Measurements from ENCODE around the gene USF3. TPM values are rescaled to one million over a fixed set of nuclear protein-coding genes. Genes with fewer than 3 reads are reported as not detected.

The USF3 gene
- total and polyA plus RNA-seq, 2 of the 8 experiments (the other 6 are each of a cell fraction or from before 2014, with no cell fraction given) = 9.6 to 18.5 TPM

DNA sequence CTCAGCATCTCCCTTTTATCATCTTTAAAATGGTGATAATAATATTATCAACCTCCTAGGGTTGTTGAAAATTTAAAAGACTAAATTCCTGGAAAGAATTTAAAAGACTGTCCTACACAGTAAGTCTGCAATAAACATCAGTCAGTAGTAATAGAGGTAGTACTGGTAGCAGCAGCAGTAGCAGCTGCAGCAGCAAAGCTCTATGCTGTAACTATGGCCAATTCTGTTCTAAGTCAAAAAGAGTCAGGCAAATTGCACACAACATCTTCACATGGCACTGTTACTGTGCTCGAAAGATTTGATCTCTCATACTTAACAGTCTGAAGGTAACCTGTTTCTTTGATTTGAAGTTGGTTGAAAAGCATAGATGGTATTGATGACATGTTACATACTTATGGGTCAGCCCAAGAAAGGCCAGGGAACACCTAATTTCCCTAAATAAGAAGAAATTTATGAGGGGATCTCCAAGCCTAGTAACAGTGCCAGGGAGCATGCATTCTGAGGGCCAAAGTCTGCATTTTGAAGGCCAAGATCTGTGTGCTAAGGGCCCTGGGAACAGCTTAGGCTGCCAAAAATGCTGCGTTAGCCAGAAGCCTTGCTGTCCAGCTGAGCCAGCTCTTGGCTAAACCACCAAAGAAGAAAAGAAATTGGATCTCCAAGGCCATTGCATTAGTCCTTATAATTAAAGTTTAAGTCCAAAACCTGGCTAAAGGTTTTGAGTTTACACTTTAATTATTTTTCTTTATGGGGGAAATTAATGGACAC, 95.8 kb downstream of the USF3 start:
- Histone ChIP-seq H2BK15ac (ENCODE audit: low read length) (no peak overlapping the region), H3K4me2 (ENCODE audit: insufficient read depth in 1 of 2, low read depth in 2 of 2, low read length in 2 of 2) (no peak overlapping the region), H2AFZ (ENCODE audit: low read length) (no peak overlapping the region), H2BK12ac (ENCODE audit: low read depth, low read length) (no peak overlapping the region), H3K27me3 (replicated peaks in 1 of 4; ENCODE audit: control insufficient read depth in 3 of 4, extremely low read depth in 1 of 4, insufficient read depth in 3 of 4, low read length in 3 of 4) (no peaks in the 10 kb centered on the region), H2BK20ac (ENCODE audit: low read length) (no peak overlapping the region), H3K23ac (ENCODE audit: insufficient read length) (no peak overlapping the region), H3K14ac (ENCODE audit: insufficient read length) (no peak overlapping the region), H3K4me3 (ENCODE audit: extremely low read depth in 1 of 4, insufficient read depth in 2 of 4, low read depth in 3 of 4, low read length in 4 of 4) (no peak overlapping the region), H3K79me2 (ENCODE audit: control insufficient read depth in 1 of 2, insufficient read depth in 2 of 2, low read length in 2 of 2) (no peaks in the 10 kb centered on the region), H3K4me1 (replicated peaks in 1 of 4; ENCODE audit: control insufficient read depth in 3 of 4, insufficient read depth in 4 of 4, low read length in 3 of 4) (peaks cover 0 to 2% (median 0%) of the 10 kb centered on the region in 4 experiments; a peak in 1 of 7 replicates), H2BK5ac (ENCODE audit: low read depth, low read length) (no peak overlapping the region), H4K91ac (replicated peaks; ENCODE audit: insufficient read length, low read length) (no peak overlapping the region), H4K8ac (ENCODE audit: extremely low read depth, insufficient read depth, low read length) (no peak overlapping the region), H3K56ac (replicated peaks; ENCODE audit: insufficient read length, low read depth, low read length) (no peak overlapping the region), H3K18ac (ENCODE audit: extremely low read depth, low read length) (no peak overlapping the region), H4K20me1 (replicated peaks in 1 of 2; ENCODE audit: control insufficient read depth in 1 of 2, insufficient read depth in 2 of 2, low read length in 2 of 2) (no peaks in the 10 kb centered on the region), H3K9ac (replicated peaks in 1 of 4; ENCODE audit: extremely low read depth in 1 of 4, low read depth in 3 of 4, low read length in 3 of 4) (no peak overlapping the region), H3K79me1 (ENCODE audit: low read depth, low read length) (no peaks in the 10 kb centered on the region), H3K36me3 (ENCODE audit: control insufficient read depth in 2 of 4, insufficient read depth in 4 of 4, low read length in 3 of 4) (no peaks in the 10 kb centered on the region), H3K23me2 (ENCODE audit: low read depth, low read length) (no peaks in the 10 kb centered on the region), H2BK120ac (replicated peaks; ENCODE audit: low read depth, low read length) (no peak overlapping the region), H3K9me3 (ENCODE audit: insufficient read depth in 2 of 2, low read depth in 1 of 2, low read length in 1 of 2) (no peaks in the 10 kb centered on the region), H4K5ac (ENCODE audit: insufficient read length, low read depth, low read length) (no peak overlapping the region), H2AK5ac (ENCODE audit: low read depth, low read length) (no peak overlapping the region), H3K4ac (replicated peaks; ENCODE audit: insufficient read length, low read depth, low read length) (no peak overlapping the region), H3K27ac (ENCODE audit: low read depth, low read length) (no peak overlapping the region)
- no peak for DNase-seq (ENCODE audit: low read depth in 1 of 2, low spot score in 2 of 2)
- POLR2A ChIA-PET (ENCODE audit: partially characterized antibody) = no interaction called here
- CTCF ChIA-PET (ENCODE audit: partially characterized antibody) = interaction anchor here (1.4 to 1.9 kb wide), 3 partner anchors 11 to 28 kb away, joined by 3 to 5 read pairs (median 3); no protein-coding TSS in a partner anchor
- FAIRE-seq = no peak
- 89% methylated on average over 2 of the region's 2 CpGs; no CpG with 5 or more reads in 1 of the 2 experiments for WGBS, 2 experiments (ENCODE audit: extremely low coverage in 1 of 2, insufficient coverage in 1 of 2, insufficient read length in 1 of 2, insufficient replicate concordance in 2 of 2, low coverage in 1 of 2, low lambda C conversion rate in 2 of 2, missing lambda C conversion rate in 1 of 2)
- TF ChIP-seq POLR2AphosphoS5 (IDR thresholded peaks at IDR 0.05; ENCODE audit: low read depth, low read length) (no peak), SIRT6 (IDR thresholded peaks at IDR 0.05; ENCODE audit: low read length) (no peak), KDM5A (IDR thresholded peaks at IDR 0.05; ENCODE audit: low read length) (no peak), POU5F1 (IDR thresholded peaks at IDR 0.05; ENCODE audit: low read depth, low read length) (no peak), KDM1A (IDR thresholded peaks at IDR 0.05; ENCODE audit: borderline replicate concordance, low read length) (no peak), CTBP2 (IDR thresholded peaks at IDR 0.05; ENCODE audit: borderline replicate concordance, insufficient read depth, insufficient read length, low read length) (no peak), RXRA (IDR thresholded peaks at IDR 0.05; ENCODE audit: insufficient read depth, low read depth, low read length) (no peak), NRF1 (IDR thresholded peaks at IDR 0.05; ENCODE audit: low read depth, low read length) (no peak), RBBP5 (IDR thresholded peaks at IDR 0.05; ENCODE audit: borderline replicate concordance, low read depth, low read length) (no peak), CEBPB (IDR thresholded peaks at IDR 0.05; ENCODE audit: low read depth, low read length) (no peak), SP4 (IDR thresholded peaks at IDR 0.05; ENCODE audit: low read length) (no peak)
- TF ChIP-seq, protein P1, sequence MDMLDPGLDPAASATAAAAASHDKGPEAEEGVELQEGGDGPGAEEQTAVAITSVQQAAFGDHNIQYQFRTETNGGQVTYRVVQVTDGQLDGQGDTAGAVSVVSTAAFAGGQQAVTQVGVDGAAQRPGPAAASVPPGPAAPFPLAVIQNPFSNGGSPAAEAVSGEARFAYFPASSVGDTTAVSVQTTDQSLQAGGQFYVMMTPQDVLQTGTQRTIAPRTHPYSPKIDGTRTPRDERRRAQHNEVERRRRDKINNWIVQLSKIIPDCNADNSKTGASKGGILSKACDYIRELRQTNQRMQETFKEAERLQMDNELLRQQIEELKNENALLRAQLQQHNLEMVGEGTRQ (IDR thresholded peaks at IDR 0.05; ENCODE audit: low read length) = no peak

All from H1 (cell line).